ENCODE data around the gene MAST4.

DNA sequence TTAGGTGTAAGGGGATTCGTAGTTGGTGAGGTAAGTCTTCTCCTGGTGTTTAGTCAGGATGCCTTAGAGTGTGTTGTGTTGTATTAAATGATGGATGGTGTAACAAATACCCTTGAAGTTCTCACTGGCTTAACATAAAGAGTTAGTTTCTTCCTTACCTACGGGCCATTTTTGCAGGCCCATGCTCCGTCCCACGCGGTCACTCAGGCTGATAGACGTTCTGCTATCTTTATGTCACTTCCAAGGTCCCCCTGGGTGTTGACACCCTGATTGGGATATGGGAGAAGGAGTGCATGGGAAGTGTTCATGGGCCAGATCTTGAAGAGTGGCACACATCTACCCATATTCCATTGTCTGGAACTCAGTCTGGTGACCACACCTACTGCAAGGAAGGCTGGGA, 214.0 kb downstream of the MAST4 start:
- TF ChIP-seq, protein P1, sequence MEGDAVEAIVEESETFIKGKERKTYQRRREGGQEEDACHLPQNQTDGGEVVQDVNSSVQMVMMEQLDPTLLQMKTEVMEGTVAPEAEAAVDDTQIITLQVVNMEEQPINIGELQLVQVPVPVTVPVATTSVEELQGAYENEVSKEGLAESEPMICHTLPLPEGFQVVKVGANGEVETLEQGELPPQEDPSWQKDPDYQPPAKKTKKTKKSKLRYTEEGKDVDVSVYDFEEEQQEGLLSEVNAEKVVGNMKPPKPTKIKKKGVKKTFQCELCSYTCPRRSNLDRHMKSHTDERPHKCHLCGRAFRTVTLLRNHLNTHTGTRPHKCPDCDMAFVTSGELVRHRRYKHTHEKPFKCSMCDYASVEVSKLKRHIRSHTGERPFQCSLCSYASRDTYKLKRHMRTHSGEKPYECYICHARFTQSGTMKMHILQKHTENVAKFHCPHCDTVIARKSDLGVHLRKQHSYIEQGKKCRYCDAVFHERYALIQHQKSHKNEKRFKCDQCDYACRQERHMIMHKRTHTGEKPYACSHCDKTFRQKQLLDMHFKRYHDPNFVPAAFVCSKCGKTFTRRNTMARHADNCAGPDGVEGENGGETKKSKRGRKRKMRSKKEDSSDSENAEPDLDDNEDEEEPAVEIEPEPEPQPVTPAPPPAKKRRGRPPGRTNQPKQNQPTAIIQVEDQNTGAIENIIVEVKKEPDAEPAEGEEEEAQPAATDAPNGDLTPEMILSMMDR (optimal IDR thresholded peaks at IDR 0.05 in 1 of 3, IDR thresholded peaks at IDR 0.05 in 1 of 3, conservative IDR thresholded peaks at IDR 0.05 in 1 of 3; ENCODE audit: extremely low read depth in 1 of 3, insufficient read depth in 2 of 3, low read length in 3 of 3) = no peak
- no peak for TF ChIP-seq EZH2 (IDR thresholded peaks at IDR 0.05; ENCODE audit: low read length)

Data from keratinocyte (primary cell).